Brain pericyte (primary cell): ENCODE data around the gene SYDE1.
"Not testable (repeated sequence)": the region's sequence is repeated elsewhere in the genome, so short reads cannot be mapped to it uniquely, and the experiment has no call there.

ENCODE experiments used
- DNase-seq: peaks from one replicate; pipeline ENCODE4 v3.0.0-alpha.2; 2012; ENCODE audit warnings: low read depth, low spot score

Gene SYDE1

GRCh38 chr19:15107061-15108010, at the start of gene SYDE1:
Gene SYDE1, plus strand, starts transcription at chr19:15107401. Its CDS starts 33 bp downstream, at chr19:15107434.
- DNase-seq: no peak

- no peak for DNase-seq
Measured at GRCh38 chr19:15062036-15062435, 45.2 kb upstream of the SYDE1 start.

GRCh38 chr19:15070386-15070785, 36.8 kb upstream of the SYDE1 start:
- DNase-seq: not testable (repeated sequence)

- DNase-seq: no peak
Measured at GRCh38 chr19:15072930-15073647, 34.1 kb upstream of the SYDE1 start.

GRCh38 chr19:15074371-15074770, 32.8 kb upstream of the SYDE1 start:
- no peak for DNase-seq

- no peak for DNase-seq
Measured at GRCh38 chr19:15075806-15076205, 31.4 kb upstream of the SYDE1 start.

GRCh38 chr19:15080002-15080401, 27.2 kb upstream of the SYDE1 start:
- DNase-seq: not testable (repeated sequence)

- no peak for DNase-seq
Measured at GRCh38 chr19:15081911-15082310, 25.3 kb upstream of the SYDE1 start, which contains the start of gene OR1I1. Gene OR1I1, plus strand, starts transcription at chr19:15082211. Its CDS starts 4,855 bp downstream, at chr19:15087066.

GRCh38 chr19:15087182-15087581, 20.0 kb upstream of the SYDE1 start:
- no peak for DNase-seq

GRCh38 chr19:15091918-15092753, 15.1 kb upstream of the SYDE1 start:
- DNase-seq: no peak

- DNase-seq: no peak
Measured at GRCh38 chr19:15093001-15093400, 14.2 kb upstream of the SYDE1 start.

- no peak for DNase-seq
Measured at GRCh38 chr19:15096223-15096622, 11.0 kb upstream of the SYDE1 start.

GRCh38 chr19:15097980-15098379, 9.2 kb upstream of the SYDE1 start:
- not testable (repeated sequence) for DNase-seq

- DNase-seq: no peak
Measured at GRCh38 chr19:15098460-15098859, 8.7 kb upstream of the SYDE1 start.

GRCh38 chr19:15099017-15099582, 8.1 kb upstream of the SYDE1 start:
- DNase-seq: no peak

- DNase-seq: no peak
Measured at GRCh38 chr19:15101479-15102082, 5.6 kb upstream of the SYDE1 start.

GRCh38 chr19:15104003-15104402, 3.2 kb upstream of the SYDE1 start:
- DNase-seq: no peak

- DNase-seq: no peak
Measured at GRCh38 chr19:15104411-15104810, 2.8 kb upstream of the SYDE1 start.

GRCh38 chr19:15105044-15105443, 2.2 kb upstream of the SYDE1 start:
- DNase-seq: no peak

- no peak for DNase-seq
Measured at GRCh38 chr19:15108145-15108844, 1.1 kb downstream of the SYDE1 start.
